Measurements from ENCODE around the gene XYLB. TPM values are rescaled to one million over a fixed set of nuclear protein-coding genes. Genes with fewer than 3 reads are reported as not detected.
"Not testable (repeated sequence)": the region's sequence is repeated elsewhere in the genome, so short reads cannot be mapped to it uniquely, and the experiment has no call there.

The XYLB gene
- total RNA-seq, 1 experiment from 2014 or later = 3.4 TPM

DNA sequence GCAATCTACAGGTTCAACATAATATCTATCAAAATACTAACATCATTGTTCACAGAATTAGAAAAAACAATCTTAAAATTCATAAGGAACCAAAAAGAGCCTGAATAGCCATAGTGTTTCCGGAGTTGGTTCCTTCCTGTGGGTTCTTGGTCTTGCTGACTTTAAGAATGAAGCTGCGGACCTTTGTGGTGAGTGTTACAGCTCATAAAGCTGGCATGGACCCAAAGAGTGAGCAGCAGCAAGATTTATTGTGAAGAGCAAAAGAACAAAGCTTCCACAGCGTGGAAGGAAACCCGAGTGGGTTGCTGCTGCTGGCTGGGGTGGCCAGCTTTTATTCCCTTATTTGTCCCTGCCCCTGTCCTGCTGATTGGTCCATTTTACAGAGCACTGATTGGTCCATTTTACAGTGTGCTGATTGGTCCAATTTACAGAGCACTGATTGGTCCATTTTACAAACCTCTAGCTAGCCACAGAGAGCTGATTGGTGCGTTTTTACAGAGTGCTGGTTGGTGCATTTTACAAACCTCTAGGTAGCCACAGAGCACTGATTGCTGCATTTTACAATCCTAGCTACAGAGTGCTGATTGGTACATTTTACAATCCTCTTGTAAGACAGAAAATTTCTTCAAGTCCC is 92.0 kb downstream of the XYLB start:
- DNase-seq (ENCODE audit: low spot score); in situ Hi-C loops (cut with HindIII; ENCODE audit: low sequenced_read_pairs): not testable (repeated sequence)

GRCh38 chr3:38443205-38443604 is 96.6 kb downstream of the XYLB start:
- in situ Hi-C loops (cut with HindIII; ENCODE audit: low sequenced_read_pairs); DNase-seq (ENCODE audit: low spot score): not testable (repeated sequence)

DNA sequence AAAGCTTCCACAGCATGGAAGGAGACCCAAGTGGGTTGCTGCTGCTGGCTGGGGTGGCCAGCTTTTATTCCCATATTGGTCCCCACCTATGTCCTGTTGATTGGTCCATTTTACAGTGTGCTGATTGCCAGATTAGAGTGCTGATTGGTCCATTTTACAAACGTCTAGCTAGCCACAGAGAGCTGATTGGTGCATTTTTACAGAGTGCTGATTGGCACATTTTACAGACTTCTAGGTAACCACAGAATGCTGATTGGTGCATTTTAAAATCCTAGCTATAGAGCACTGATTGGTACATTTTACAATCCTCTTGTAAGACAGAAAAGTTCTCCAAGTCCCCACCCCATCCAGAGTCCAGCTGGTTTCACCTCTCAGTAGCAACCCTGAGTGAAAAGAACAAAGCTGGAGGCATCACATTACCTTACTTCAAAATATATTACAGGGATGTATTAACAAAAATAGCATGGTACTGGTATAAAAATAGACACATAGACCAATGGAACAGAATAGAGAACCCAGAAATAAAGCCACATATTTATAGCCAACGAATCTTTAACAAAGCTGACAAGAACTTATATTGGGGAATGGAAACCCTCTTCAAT is 99.6 kb downstream of the XYLB start:
- DNase-seq (ENCODE audit: low spot score) = no peak
- in situ Hi-C loops (cut with HindIII; ENCODE audit: low sequenced_read_pairs) = no loop called here

GRCh38 chr3:38446812-38447211 is 100.2 kb downstream of the XYLB start:
- in situ Hi-C loops (cut with HindIII; ENCODE audit: low sequenced_read_pairs) = no loop called here
- DNase-seq (ENCODE audit: low spot score) = no peak

DNA sequence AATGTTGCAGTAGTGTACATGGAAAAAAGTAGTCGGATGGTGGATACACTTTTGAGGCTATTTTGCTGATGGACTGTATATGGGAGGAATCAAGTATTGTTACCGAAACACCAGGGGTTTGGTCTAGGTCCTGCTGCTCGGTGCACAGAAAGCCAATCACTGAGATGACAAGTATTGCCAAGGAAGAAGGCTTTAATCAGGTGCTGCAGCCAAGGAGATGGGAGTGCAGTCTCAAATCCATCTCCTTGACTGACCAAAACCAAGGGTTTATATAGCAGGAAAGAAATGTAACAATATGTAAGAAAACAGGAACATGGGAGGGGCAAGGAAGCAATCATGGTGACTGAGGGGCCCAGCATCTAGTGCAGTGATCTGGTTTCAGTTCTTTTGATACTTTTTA is 104.3 kb downstream of the XYLB start:
- in situ Hi-C loops (cut with HindIII; ENCODE audit: low sequenced_read_pairs) = no loop called here
- no peak for DNase-seq (ENCODE audit: low spot score)

GRCh38 chr3:38453075-38453912 is 106.7 kb downstream of the XYLB start, which contains the start of gene ACVR2B:
Gene ACVR2B (plus strand): TSS chr3:38453890. CDS start chr3:38454323, 433 bp downstream.
- in situ Hi-C loops (cut with HindIII; ENCODE audit: low sequenced_read_pairs) = no loop called here
- DNase-seq (ENCODE audit: low spot score) = peak; percentile 83

DNA sequence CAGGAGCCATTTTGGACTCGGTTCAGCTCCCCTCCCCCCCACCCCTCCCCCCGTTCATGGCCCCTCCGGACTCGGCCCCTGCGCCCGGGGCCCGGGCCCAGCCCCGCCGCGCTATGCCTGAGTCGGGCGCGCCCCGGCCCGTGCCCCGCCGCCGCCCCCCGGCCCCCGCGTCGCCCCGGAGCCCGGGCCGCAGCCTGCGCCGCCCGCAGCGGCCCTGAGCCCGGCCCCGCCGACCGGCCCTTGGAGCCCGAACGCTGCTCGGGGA is 107.3 kb downstream of the XYLB start:
- no peak for DNase-seq (ENCODE audit: low spot score)
- in situ Hi-C loops (cut with HindIII; ENCODE audit: low sequenced_read_pairs) = no loop called here

DNA sequence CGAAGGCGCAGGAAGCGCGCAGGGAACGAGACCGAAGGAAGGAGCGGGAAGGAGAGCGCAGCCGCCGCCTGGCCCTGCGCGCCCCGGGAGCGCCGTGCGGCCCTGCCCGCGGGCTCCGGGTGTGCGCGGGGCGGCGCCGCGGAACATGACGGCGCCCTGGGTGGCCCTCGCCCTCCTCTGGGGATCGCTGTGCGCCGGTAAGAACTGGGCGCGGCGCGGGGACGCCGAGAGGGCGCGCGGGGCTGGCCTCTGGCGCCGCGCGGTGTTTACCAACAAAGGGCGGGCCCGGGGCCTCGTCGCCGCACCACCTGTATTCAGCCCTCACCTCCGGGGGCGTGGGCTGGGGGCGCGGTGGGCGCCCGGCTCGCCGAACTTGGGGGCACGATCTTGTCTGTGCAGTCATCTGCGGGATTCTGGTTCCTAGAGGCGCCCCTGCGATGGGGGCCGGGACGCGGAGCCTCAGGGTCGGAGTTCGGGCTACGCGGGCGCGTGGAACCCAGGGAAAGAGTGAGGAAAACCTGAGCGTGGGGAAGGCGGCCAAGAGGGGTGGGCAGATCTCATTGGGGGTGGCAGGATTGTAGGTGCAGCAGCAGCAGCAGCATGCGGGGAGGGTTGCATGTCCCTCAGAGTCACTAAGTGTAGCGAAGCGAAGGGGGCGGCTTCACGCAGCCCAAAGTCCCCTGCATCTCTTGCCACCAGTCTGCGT is 107.7 kb downstream of the XYLB start:
- DNase-seq (ENCODE audit: low spot score) = peak; percentile 20
- in situ Hi-C loops (cut with HindIII; ENCODE audit: low sequenced_read_pairs) = no loop called here

DNA sequence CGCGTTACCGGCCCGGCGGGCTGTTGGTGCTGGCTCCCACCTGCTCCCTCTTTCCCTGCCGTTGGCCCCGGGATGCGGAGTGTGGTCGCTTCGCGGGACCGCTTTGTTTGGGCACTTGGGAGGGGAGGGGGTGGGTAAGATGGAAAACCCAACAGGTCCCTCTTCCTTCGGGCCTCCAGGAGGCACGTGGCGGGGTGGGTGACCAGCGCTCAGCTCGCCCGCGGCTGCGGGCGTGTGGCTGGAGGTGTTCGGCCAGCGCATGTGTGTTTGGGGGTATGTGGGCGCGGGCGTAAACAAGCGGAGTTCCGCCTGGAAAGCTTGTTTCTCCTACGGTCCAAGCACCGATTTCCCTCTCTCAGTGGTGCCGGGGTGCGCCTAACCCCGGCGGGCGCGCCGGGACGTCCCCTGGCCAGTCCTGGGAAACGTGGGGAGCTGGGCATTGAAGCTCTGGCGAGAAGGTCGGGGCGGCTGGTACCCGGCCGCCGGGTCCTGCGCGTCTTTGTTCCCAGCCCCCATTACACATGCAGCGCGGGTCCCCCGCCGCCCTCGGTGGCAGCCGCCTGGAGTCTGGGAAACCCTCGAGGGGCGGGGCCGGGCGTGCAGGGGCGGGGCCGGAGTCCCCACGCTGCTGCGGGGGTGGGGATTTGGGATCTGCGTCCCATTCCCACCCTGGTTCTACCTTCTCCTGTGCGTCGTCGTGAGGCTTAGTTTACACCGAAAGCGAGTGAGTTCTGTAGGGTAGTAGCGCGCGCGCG is 108.5 kb downstream of the XYLB start:
- in situ Hi-C loops (cut with HindIII; ENCODE audit: low sequenced_read_pairs) = no loop called here
- peak; percentile 79 for DNase-seq (ENCODE audit: low spot score)

DNA sequence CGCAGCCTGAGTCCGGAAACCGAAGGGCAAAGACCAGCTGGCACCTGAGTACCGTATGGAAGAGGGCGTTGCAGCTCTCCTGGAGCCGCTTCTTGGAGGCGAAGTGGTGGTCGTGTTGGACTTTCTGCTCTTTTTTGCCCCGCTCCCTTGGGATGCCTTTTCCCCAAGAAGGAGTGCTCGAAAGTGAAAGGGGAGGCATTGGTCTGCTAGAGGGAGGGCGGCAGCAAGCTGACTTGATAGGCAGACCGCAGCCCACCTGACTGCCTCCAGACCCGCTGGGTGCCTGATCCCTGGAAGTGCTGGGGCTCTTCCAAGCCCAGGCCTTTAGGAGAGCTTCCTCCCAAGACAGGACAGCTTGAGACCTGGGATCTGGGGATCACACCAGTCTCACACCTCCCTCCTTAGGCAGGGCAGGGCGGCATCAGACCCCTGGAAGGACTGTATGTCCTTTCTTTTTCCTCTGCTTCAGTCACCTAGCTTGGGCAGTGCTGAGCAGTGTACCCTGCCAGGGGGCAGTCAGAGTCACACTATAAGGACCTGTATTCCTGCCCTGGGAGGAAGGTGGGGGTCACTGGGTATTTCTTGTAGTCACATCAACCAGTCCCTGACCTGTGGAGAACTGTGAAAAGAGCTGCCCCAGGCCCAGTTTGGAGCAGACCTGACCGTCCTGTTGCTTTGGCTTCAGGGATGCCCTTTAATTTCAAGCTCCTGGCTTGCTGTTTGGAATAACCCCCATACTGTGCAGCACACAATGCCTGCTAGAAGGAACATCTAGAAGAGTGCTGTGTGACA is 109.2 kb downstream of the XYLB start:
- in situ Hi-C loops (cut with HindIII; ENCODE audit: low sequenced_read_pairs) = no loop called here
- DNase-seq (ENCODE audit: low spot score) = peak; percentile 76

DNA sequence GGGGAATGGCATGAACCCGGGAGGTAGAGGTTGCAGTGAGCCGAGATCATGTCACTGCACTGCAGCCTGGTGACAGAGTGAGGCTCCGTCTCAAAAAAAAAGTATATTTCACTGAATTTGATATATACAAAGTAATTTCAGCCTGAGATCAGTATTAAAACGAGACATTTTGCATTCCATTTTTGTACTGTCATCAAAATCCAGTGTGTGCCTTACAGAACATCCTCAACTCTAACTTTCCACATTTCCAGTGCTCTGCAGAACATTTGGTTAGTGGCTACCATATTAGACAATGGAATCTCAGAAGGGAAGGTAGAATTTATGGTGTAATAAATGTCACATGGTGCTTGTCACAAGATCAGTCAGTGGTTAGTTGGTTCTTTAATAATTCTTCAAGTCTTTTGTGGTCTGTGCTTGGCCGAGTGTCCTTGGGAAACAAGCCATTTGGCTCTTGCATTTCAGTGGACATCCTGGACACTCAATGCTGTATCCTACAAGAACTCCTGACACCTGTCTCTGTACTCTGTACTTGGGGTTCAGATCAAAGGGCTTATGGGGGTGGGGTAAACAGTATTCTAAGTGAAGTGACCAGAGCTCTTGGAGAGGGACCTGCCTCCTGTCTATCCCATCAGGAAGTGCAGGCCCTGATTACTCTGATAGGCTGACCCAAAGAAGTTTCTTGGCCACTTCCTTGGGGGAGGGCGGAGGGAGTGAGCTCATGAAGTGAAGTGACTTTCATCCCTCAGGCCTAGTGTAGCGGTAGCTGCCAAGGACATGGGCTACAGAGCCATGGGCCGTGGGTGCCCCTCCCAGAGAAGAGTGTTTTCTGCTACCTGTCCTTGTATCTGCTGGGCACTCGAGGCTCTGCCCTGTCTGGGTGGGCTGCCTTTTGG is 110.8 kb downstream of the XYLB start:
- in situ Hi-C loops (cut with HindIII; ENCODE audit: low sequenced_read_pairs) = no loop called here
- no peak for DNase-seq (ENCODE audit: low spot score)

DNA sequence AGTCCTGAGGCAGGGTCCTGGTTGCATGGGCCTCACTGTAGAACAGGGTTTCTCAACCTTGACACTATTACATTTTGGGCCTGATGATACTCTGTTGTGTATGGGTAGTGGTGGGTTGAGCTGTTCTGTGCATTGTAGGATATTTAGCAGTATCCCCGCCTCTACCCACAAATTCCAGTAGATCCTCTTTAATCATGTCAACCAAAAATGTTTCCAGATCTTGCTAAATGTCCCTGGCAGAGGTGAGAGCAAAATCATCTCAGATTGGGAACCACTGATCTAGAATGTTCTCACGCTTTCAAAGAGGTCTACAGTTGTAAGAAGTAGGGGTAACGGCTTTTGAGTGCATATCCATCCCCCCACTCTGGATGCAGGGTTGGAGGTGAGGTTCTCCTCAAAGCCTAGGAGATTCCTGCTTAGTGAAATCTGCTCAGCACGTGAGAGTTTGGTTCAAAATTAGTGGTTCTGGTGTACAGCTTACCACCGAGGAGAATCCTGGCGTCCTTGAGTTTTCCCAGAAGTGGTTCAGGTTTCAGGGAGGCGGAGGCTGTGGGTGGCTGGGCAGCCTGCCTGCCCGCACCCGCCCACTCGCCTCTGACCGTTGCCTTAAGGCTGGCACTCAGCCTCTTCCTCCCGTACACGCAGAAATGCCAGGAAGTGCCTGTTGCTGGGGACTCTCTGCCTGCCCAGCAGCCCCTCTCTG is 112.4 kb downstream of the XYLB start:
- in situ Hi-C loops (cut with HindIII; ENCODE audit: low sequenced_read_pairs) = no loop called here
- DNase-seq (ENCODE audit: low spot score) = peak; percentile 55

DNA sequence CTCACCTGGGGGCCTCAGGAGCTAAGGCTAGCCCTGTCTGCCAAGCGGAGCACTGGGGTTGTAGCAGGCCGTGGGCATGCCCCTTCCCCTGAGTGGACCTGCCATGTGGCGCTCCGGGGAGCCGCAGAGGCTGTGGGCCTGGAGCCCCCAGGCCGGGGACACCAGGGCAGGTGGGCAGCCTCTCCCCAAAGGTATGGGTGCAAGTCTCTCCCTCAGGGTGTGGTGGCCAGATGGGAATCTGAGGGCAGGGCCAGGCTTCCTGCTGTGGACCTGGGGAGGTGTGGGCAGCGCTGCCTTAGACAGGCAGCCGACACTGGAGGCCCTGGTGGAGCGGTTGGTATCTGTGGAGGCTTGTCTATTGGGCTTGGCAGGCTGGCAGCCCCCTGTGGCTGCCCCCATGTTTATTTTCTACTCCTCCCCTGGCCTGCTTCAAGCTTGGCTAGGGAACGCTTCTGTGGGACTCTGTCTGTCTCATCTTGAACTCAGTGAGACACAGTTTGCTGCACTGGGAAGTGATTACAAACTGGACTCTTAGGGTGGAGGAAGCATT is 113.0 kb downstream of the XYLB start:
- peak; percentile 45 for DNase-seq (ENCODE audit: low spot score)
- in situ Hi-C loops (cut with HindIII; ENCODE audit: low sequenced_read_pairs) = no loop called here

DNA sequence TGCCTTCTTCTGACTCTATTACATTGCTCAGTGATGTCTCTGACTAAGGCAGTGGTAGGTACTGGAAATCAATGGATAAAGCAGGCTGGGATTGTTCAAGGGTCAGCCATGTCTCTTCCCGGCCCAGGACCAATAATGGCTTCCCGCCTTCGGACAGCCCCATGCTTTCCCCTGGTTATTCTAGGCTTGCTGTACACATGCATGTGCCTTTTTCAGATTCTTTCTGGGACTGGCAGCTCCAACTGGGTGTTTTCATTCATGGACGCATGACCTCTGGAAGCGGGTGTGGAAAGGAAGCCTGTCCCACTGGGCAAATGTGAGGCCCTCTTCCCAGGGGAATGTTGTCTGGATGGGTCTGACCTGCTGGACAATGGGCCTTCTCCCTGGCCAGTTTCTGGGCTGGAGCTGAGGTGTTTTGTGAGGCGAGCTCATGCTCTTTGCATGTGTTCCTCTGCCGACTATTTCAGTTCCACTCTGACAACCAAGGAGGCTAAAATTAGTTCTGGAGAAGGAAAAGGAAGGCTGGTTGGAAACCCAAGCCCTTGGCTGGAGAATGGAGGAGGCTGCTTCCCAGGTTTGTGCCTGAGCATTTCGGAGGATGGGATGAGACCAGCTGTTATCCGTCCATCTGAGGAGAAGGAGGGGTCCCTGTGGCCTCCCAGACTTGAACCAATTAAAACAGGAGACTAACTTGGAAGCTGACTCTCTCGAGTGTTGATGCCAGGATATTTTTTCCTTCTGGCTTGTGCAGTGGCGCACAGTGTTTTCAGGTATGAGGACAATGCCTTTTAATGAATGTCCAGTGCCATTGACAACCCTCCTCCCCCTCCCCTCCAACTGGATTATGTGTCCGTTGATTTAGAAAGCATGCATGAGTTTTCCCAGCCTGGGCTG is 114.0 kb downstream of the XYLB start:
- in situ Hi-C loops (cut with HindIII; ENCODE audit: low sequenced_read_pairs) = no loop called here
- peak; percentile 80 for DNase-seq (ENCODE audit: low spot score)
